ENCODE measurements around the gene UBAP2L.
"Not testable (repeated sequence)": the region's sequence is repeated elsewhere in the genome, so short reads cannot be mapped to it uniquely, and the experiment has no call there.

UBAP2L gene

DNA sequence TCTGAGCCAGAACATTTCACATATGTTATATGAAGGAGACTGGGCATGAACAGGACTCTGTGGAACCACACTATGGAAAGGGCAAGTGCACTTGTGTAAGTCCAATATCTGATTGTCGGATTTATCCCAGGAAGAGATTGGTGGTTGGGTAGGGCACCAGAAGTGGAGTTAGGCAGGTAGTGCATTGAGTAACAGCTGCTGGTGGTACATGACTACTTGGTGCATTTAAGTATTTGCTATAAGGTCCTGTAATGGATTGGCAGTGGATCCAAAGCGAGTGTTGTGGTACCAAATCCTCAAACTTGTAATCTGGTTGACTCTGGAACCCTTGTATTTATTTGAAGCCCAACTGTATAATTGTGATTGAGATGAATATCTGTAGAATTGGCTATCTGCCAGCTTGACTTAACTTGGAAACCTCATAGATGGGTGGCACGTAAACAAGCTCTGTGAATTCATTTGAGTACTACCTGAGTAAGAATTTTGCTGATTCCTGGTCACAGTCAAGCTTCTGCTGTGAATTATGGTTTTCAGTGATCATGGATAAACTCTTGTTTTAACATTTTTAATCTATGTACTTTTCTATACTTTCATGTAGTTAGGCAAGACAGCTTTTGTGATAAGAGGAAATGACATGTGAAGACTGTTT lies 21.1 kb downstream of the UBAP2L start:
- no peak for DNase-seq

DNA sequence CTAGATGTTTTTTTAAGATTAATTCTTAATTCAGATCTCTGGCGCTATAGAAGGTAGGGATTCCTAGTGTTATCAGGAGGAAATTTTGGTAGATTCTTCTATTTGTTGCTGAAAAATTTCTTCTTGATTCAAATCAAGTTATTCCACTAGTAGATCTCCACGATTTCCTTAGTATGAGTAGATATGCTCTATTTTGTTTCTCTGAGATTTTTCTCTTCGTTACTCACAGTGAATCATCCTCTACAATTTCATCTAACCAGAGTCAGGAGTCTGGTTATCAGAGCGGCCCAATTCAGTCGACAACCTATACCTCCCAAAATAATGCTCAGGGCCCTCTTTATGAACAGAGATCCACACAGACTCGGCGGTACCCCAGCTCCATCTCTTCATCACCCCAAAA lies 32.9 kb downstream of the UBAP2L start:
- no peak for DNase-seq

DNA sequence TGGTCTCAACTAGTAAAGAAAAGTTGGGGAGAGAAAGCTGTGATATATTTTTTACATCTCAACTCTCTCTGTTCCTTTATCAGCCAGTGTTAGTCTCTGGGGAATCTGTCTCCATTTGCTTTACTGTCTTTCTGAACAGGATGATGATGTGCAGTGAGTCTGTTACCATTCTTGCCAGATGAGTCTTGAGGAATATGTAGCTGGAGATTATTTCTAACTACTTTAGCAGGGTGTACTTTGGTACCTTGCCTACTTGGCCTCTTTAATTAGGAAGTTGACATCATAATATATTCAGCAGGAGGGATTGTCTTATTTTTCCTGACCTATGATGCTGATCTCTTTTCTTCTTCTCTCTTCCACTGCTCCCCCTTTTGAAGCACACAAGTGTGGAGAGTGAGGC lies 35.9 kb downstream of the UBAP2L start:
- no peak for DNase-seq

DNA sequence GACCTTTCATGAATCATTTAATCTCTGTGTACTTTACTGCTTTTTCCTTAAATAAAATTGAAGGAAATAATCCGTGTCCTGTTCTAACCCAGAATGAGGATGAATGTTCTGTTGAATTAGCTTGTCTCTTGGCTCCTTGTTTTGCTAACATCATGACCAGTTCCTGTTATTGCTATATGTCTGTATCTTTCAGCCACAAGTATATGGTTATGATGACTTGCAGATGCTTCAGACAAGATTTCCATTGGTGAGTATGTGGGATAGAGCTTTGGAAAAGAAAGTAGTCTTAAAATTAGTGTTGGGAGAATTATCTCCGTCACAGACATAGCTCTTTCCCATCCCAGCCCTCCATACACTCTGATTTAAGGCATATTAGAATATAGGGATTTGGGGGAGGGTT lies 38.0 kb downstream of the UBAP2L start:
- no peak for DNase-seq

DNA sequence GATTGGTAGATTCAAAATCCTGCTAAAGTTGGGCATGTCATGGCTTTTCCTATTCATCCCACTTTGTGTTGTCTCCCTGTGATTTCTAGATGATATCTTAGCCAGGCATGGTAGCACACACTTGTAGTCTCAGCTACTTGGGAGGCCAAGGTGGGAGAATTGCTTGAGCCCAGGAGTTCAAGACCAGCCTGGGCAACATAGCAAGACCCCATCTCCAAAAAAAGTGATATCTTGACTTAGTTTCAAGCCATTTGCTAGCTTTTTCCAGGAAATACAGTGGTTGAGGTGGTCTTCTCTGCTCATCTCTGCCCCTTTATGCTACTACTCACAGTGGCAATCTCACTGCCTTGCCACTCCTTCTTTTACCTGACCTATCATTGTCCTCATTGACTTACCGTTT lies 39.4 kb downstream of the UBAP2L start:
- no peak for DNase-seq

DNA sequence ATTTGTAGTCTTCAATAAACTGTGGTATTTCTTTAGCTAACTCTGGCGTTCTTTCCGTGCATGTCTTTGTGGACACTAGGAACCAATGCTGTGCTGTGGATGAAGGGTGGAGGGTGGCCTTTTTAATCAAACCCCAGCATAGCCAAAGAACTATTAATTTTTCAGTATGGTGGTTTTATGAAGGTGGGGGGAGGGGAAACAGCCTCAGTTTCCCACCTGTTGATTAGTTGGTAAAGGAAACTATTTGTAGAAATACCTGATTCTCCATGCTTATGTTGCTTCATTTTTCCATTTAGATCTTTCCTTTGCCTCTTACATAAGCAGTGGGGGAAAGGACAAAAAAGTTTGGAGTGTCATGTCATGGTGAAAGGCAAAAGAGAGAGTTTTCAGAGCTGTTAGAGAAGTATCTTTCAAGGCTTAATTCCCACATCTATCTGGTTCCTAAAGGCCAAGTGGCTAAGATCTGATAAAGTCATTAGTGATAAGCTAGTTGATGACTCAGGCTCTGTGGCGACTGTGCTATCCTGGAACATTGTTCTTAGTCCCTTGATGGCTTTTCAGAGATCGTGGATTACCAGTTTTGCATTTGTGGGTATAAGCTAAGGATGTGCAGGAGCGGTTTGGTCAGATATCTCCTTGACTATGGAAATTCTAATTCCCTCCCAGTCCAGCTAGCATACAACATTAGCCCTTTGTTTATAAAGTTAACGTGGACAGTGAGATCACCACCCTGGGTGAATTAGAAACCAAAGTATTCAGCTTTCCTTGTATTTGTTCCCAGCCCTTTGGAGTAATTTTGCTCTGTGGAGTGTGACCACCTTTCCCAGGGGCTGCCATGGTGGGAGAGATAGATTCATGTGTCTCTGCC lies 42.9 kb downstream of the UBAP2L start:
- DNase-seq: no peak

DNA sequence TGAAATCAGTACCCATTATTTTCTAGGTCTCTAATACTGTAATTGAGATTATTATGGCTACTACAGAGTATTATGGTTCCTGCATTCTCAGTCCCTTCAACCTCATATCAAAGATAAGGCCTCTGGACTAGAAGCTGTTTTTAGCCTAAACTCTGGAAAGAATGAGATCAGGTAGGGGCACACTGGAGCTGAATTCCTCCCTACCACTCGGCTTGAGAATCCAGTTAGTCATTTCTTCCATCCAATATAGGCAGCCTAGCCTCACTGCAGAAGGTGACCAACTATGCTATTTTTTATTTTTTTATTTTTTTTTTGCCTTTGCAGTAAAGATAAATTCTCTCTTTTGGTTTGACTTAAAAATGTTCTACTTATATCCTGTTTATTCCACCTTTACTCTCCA lies 43.7 kb downstream of the UBAP2L start:
- no peak for DNase-seq

DNA sequence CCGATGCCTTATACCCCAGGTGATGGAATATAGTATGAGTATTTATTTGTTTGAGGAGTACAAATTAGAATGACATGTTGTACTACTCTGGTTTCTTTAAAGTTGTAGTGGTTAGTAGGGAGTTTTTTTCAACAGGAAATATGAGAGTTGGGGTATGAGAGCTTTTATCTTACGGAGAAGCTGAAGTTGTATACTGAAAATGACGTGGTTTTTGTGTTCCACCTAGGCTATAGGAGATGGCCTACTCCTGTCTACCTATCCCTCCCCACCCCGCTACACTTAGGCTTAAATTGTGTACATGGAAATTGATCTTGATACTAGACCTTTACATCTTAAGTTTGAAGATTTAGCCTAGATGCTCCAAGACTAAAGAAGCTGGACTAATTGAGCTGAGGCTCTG lies 44.8 kb downstream of the UBAP2L start:
- no peak for DNase-seq

DNA sequence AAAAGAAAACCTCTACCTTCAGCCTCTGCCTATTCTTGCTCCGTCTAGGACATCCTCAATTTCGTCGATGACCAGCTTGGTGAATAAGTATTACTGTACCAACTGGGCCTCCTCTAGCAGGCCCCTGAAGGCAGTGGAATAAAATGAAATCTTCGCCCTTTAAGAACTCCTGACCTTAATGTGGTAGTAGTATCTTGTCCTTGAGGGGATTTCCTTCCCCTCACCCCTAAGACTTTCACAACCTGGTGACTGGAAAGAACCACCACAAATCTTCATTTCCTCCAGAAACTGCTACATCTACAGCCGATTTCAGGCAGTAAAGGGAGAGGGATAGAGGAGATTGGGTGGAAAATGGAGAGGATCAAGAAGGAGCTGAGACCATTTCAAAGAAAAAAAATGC lies 50.1 kb downstream of the UBAP2L start:
- no peak for DNase-seq

DNA sequence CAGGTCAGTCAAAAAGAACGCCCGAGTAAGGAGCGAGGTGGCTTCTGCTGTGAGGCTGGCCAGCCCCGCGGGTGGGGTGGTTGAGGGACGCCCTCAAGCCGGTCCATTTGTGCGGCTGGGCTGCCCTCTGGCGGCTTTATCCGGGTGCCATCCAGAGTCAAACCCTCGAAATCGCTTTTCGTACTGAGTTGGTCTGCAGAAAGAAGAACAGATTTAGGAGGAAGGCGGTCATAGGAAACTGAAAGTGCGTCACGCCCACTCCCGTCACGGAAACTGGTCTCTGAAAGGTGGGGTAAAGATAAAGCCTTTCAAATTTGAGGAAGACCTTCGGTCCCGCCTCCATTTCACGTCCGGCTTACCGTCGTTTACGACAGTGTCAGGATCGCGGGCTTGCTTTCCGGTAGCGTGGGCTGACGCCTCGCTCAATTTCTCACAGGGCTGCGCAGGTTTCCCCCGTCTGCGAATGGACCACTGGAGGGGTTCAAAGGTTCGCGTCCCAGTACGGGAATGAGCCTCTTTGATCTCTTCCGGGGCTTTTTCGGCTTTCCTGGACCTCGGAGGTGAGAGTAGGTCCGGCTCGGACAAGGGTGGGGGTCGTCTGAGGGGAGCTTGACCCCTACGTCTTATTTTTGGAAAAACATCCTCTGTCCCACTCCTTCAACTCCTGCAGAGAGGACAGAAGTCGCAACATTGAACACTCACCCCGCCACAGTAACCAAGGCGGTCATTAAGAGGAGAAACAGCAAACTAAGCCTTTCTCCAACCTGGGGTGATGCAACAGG lies 51.7 kb downstream of the UBAP2L start, which contains the start of gene HAX1:
TSS of gene HAX1 (plus strand) at position 413 of the 782 bp plus-strand sequence. CDS start at position 508, 95 bp downstream.
- DNase-seq: peak; percentile 93

DNA sequence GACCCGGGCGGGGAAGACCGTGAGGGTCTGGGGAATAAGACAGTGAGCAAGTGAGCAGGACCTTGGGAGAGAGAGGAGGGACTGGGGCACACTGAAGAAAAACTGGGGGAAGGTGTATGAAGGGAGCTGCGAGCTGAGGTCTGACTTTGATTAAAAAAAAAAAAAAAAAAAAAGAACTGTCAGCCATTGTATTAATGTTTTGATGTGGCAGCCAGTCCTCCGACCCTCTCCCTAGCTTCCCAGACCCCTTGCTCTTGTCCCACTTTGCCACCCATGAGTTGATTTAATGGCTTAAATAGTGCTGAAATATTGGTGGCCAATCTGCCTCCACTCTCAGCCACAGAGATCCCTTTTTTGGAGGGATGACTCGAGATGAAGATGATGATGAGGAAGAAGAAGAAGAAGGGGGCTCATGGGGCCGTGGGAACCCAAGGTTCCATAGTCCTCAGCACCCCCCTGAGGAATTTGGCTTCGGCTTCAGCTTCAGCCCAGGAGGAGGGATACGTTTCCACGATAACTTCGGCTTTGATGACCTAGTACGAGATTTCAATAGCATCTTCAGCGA lies 52.3 kb downstream of the UBAP2L start:
- no peak for DNase-seq

DNA sequence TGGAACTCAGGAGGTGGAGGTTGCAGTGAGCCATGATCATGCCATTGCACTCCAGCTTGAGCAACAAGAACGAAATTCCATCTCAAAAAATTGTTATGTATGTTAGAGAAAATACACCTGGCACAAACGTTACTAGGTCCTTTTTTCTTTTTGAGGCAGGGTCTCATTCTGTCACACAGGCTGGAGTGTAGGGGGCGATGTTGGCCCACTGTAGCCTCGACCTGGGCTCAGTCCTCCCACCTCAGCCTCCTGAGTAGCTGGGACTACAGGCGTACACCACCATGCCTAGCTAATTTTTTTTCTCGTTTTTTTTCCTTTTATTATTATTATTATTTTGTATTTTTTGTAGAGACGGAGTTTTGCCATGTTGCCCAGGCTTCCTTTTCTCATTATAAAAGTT lies 56.0 kb downstream of the UBAP2L start:
- DNase-seq: no peak

DNA sequence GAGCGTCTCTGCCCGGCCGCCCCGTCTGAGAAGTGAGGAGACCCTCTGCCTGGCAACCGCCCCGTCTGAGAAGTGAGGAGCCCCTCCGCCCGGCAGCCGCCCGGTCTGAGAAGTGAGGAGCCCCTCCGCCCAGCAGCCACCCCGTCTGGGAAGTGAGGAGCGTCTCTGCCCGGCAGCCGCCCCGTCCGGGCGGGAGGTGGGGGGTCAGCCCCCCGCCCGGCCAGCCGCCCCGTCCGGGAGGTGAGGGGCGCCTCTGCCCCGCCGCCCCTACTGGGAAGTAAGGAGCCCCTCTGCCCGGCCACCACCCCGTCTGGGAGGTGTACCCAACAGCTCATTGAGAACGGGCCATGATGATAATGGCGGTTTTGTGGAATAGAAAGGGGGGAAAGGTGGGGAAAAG lies 66.8 kb downstream of the UBAP2L start:
- DNase-seq: not testable (repeated sequence)

DNA sequence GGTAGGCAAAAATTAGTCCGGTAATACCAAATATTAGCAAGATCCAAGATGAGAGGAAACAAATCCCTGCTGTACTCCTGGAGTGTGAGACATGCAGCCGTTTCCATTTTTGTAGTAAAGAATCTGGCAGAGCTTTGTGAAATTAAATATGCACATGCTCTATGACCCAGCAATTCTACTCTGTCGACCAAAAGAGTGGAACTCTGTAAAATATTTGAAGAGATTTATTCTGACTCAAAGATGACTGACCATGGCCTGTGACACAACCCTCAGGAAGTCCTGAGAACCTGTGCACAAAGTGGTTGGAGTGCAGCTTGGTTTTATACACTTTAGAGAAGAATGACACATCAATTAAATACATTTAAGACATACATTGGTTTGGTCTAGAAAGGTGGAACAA lies 67.9 kb downstream of the UBAP2L start:
- no peak for DNase-seq

DNA sequence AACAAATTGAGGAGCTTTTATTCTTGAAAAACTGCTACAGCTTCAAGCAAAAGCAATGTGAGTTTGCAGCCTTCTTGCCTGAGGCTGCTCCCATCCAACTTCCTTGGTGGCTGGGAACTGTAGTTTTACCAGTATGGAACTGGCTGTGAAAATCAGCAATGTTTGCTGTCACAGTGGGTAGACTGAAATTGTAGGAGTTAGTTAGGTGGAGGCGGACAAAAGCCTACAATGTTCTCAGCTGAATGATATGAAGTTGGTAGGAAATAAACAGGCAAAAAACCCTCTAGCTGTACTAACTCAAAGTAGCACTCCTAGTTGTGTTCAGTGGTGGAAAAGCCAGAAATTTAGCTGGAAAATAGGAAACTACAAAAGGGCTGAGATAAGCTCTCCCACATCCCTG lies 70.2 kb downstream of the UBAP2L start:
- no peak for DNase-seq

DNA sequence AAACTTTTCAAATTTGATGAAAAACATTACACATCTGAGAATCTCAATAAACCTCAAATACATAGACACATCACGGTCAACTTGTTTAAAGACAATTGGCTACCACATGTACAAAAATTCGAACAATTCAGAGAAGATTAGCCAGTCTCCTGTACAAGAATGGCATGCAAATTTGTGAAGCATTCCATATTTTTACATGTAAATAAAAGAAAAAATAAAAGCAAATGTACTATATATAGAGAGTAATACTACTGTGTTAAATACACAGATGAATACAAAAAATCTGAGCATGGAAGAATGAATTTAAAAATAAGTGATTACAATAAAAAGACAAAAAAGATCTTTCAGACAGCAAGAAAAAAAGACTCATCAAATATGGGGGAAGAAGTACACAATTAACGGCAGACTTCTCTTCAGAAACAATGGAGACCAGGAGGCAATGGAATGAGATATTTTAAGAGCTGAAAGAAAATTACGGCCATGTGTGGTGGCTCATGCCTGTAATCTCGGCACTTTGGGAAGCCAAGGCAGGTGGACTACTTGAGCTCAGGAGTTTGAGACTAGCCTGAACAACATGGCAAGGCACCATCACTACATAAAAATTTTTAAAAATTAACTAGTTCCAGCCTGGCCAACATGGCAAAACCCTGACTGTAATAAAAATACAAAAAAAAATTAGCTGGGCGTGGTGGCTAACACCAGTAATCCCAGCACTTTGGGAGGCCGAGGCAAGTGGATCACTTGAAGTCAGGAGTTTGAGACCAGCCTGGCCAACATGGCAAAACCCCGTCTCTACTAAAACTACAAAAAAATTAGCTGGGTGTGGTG lies 74.9 kb downstream of the UBAP2L start:
- peak; percentile 19 for DNase-seq

DNA sequence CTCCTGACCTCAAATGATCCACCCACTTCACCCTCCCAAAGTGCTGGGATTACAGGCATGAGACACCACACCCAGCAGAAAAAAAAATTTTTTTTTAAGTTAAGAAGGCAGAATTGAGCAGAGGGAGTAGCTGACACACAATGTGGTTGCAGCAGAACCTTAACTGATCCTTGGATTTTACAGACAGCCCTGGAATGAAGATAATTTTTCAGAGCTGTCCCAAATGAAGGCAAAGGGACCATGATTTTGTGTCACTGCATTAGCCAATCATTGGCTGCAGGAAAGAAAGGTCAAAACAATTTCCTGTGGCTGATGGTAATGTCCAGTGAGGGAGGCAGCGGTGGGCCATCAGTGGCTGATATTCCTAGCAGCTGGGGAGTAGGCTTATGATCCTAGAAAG lies 80.8 kb downstream of the UBAP2L start:
- DNase-seq: no peak

DNA sequence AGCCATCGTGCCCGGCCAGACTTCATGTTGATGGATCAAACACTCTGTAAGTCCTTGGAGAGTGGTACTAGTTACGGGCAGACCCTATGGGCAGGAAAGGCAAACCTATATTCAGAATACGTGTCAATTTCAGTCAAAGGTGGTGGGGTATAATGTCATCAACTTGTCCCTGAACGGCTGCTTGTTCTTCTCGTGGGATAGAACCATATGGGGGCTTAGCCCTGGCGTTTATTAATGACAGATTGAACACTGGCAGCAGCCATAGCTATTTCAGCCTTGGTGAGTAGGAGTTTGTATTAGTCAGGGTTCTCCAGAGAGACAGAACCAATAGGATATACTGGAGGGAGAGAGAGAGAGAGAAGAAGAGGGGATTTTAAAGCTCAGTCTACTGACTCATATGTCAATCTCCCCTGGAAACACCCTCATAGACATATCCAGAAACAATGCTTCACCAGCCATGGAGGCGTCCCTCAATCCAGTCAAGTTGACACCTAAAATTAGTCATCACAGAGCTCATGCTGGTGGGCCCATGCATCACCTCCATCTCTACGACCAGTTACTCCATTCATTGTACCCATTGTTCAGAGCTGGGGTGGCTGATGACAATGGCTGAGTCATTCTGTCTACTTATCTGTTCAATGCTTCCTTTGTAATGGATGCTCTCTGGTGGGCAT lies 84.0 kb downstream of the UBAP2L start:
- no peak for DNase-seq

DNA sequence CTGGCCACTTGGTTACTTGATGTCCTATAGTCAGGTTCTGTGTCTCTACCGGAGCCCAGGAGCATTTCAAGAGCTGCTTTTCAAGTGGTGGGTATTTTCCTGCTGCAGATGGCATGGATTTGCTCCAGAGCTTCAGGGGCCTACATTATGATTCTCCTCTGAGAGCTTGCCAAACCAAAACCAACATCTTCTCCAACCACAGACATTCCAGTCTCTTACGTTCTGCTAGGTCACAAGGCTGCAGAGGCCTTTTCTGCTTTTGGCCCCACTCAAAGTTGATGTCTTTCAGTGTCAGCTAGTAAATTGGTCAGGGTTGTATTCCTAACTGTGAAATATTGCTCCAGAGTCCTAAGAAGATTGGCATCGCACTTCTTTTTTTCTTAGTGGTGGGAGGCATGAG lies 85.4 kb downstream of the UBAP2L start:
- no peak for DNase-seq

DNA sequence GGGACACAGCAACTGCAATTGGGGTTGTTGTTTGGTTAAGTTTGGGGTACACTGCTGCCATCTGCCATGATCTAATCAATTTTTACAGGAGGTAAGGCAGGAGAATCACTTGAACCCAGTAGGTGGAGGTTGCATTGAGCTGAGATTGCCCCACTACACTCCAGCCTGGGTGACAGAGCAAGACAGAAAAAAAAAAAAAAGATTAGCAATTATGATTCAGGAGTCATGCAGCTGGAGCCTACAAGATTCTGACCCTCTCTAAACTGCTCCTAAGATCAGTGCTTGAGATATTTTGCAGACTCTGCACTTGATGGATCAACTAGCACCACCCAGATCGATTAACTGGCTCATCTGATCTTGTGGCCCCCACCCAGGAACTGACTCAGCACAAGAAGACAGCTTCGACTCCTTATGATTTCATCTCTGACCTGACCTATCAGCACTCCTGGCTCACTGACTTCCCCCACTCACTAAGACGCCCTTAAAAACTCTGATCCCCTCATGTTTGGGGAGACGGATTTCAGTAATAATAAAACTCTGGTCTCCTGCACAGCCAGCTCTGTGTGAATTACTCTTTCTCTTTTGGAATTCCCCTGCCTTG lies 87.0 kb downstream of the UBAP2L start:
- not testable (repeated sequence) for DNase-seq

DNA sequence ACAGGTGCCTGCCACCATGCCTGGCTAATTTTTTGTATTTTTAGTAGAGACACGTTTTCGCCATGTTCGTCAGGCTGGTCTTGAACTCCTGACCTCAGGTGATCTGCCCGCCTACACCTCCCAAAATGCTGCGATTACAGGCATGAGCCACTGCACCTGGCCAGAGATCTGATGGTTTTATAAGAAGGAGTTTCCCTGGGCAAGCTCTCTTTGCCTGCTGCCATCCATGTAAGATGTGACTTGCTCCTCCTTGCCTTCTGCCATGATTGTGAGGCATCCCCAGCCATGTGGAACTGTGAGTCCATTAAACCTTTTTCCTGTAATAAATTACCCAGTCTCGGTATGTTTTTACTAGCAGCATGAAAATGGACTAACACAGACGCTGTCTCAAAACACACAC lies 88.4 kb downstream of the UBAP2L start:
- not testable (repeated sequence) for DNase-seq
